Thyroid gland (tissue), 4 donors: ENCODE data around the gene NFKB1.
"Not testable (repeated sequence)": the region's sequence is repeated elsewhere in the genome, so short reads cannot be mapped to it uniquely, and the experiment has no call there.

Experiments used
- CTCF ChIP-seq, 6 experiments: fragments of 200-600 bp in 3 of 6; fragments of 450-650 bp in 3 of 6; sonication (generic) in 3 of 6; IDR thresholded peaks; one replicate each; pipeline ENCODE4 v1.5.1; 2016 to 2019; ENCODE audit warnings: antibody characterized with exemption in 6 of 6, mild to moderate bottlenecking in 2 of 6, inconsistent platforms in 1 of 6, moderate library complexity in 1 of 6
- POLR2A ChIP-seq, 2 donors: fragments of 450-650 bp; IDR thresholded peaks; one replicate each; pipeline ENCODE4 v1.6.1; 2017; ENCODE audit warnings: antibody characterized with exemption in 2 of 2, mild to moderate bottlenecking in 2 of 2, moderate library complexity in 1 of 2

GRCh38 chr4:102483990-102484692 lies 17.0 kb upstream of the NFKB1 start:
- not testable (repeated sequence) for TF ChIP-seq POLR2A, CTCF (IDR thresholded peaks at IDR 0.05)
